Measurements from ENCODE around the gene CRACR2A. TPM values are rescaled to one million over a fixed set of nuclear protein-coding genes. Genes with fewer than 3 reads are reported as not detected.

CRACR2A gene
- total and polyA plus RNA-seq, 9 of the 15 experiments (the other 6 are each of a cell fraction or from before 2014, with no cell fraction given): 2.1 to 15.1 (median 10.4) TPM

GRCh38 chr12:3752096-3752709 lies 706 bp downstream of the CRACR2A start (continued):
- TF ChIP-seq E2F6 (IDR thresholded peaks at IDR 0.05; ENCODE audit: borderline replicate concordance in 1 of 2, extremely low read depth in 1 of 2, insufficient read depth in 1 of 2, insufficient read length in 1 of 2, low read depth in 1 of 2, low read length in 1 of 2, poor library complexity in 1 of 2, severe bottlenecking in 1 of 2): peak; percentile 8 to 29
- no peak for TF ChIP-seq GATA2 (CRISPR knock-in tag; IDR thresholded peaks at IDR 0.05)
- no peak for TF ChIP-seq ZNF785 (CRISPR knock-in tag; IDR thresholded peaks at IDR 0.05)
- no peak for TF ChIP-seq PHB (CRISPR knock-in tag; IDR thresholded peaks at IDR 0.05)

- H3K27me3 ChIP-seq (ENCODE audit: control insufficient read depth in 2 of 2, insufficient read depth in 2 of 2, low read length in 2 of 2): no peaks in the 10 kb centered on the region
- peak overlapping the region; percentile 77; the same call in 2 of the 3 replicates for H3K27ac ChIP-seq (ENCODE audit: extremely low read depth, low read depth, low read length)
- DNase-seq (ENCODE audit: extremely low read depth in 1 of 4, low spot score in 3 of 4) (no peak), FAIRE-seq (no peak), ATAC-seq (no peak)
- H3K9ac ChIP-seq (ENCODE audit: insufficient read depth in 1 of 2, low read depth in 2 of 2, low read length in 2 of 2): peak overlapping the region; percentile 76 to 95; a peak in 3 of 4 replicates
- H3K4me2 ChIP-seq (ENCODE audit: insufficient read depth, low read length): peak overlapping the region; percentile 89
- no peaks in the 10 kb centered on the region for H3K9me1 ChIP-seq (ENCODE audit: control insufficient read depth, insufficient read depth, low read length)
- ChIA-PET POLR2A (no interaction called here), CTCF (ENCODE audit: low intra/inter-chr PET ratio) (no interaction called here)
- H3K9me3 ChIP-seq (replicated peaks; ENCODE audit: control insufficient read depth, insufficient read depth, low read depth, low read length): no peaks in the 10 kb centered on the region
- H3K4me3 ChIP-seq: peak overlapping the region; percentile 62
- 49% methylated on average over 10 of the region's 15 CpGs for WGBS (ENCODE audit: insufficient coverage, low coverage, missing lambda C conversion rate)
- H3K79me2 ChIP-seq (ENCODE audit: control insufficient read depth, insufficient read depth, low read length): peaks cover 34% of the 10 kb centered on the region
- H3K36me3 ChIP-seq (ENCODE audit: control insufficient read depth, insufficient read depth, low read length): 0 out of 3 replicates have a peak, but pooled peaks cover 6% of the 10 kb centered on the region
- intact Hi-C loops (cut with micrococcal nuclease): loop anchor here (10.0 kb wide), 1 partner anchor 97 kb away; no protein-coding TSS in a partner anchor
- no TSS peak for BruUV-seq (replicated peaks)
- peaks cover 10 to 16% of the 10 kb centered on the region in 2 experiments; a peak in 3 of 5 replicates for H3K4me1 ChIP-seq (replicated peaks in 1 of 2; ENCODE audit: control insufficient read depth in 2 of 2, insufficient read depth in 2 of 2, low read length in 2 of 2)
- peak overlapping the region; percentile 76 for H2AFZ ChIP-seq (ENCODE audit: low read depth, low read length)
- in situ Hi-C loops (cut with MboI): no loop called here
- no peaks in the 10 kb centered on the region for H4K20me1 ChIP-seq (replicated peaks; ENCODE audit: control insufficient read depth, insufficient read depth, low read length)
- no peak for TF ChIP-seq PHB (CRISPR knock-in tag; IDR thresholded peaks at IDR 0.05)
- no peak for TF ChIP-seq CBX1 (IDR thresholded peaks at IDR 0.05; ENCODE audit: low read depth)
- no peak for TF ChIP-seq CCAR2 (IDR thresholded peaks at IDR 0.05; ENCODE audit: low read depth, low read length)
- TF ChIP-seq FOXJ3 (CRISPR knock-in tag; IDR thresholded peaks at IDR 0.05): no peak
- no peak for TF ChIP-seq THRAP3 (IDR thresholded peaks at IDR 0.05; ENCODE audit: borderline replicate concordance)
- TF ChIP-seq RBM34 (IDR thresholded peaks at IDR 0.05; ENCODE audit: borderline replicate concordance, insufficient read depth, low read length): no peak
- TF ChIP-seq HNRNPLL (IDR thresholded peaks at IDR 0.05; ENCODE audit: low read depth, low read length, poor library complexity, severe bottlenecking): no peak
- no peak for TF ChIP-seq ZNF586 (CRISPR knock-in tag; conservative IDR thresholded peaks at IDR 0.05)
- no peak for TF ChIP-seq PATZ1 (CRISPR knock-in tag; IDR thresholded peaks at IDR 0.05; ENCODE audit: borderline replicate concordance)
- no peak for TF ChIP-seq PTTG1 (tag; IDR thresholded peaks at IDR 0.05; ENCODE audit: low read depth)
- TF ChIP-seq HIVEP1 (CRISPR knock-in tag; IDR thresholded peaks at IDR 0.05): no peak
- no peak for TF ChIP-seq ILK (tag; IDR thresholded peaks at IDR 0.05; ENCODE audit: borderline replicate concordance, low read depth)
- TF ChIP-seq U2AF1 (optimal IDR thresholded peaks at IDR 0.05; ENCODE audit: low read depth, low read length): no peak
These were observed 1.5 kb downstream of the CRACR2A start for GRCh38 chr12:3751151-3752095.

Measured in K562 (cell line).